ENCODE data around the gene STARD6. TPM values are rescaled to one million over a fixed set of nuclear protein-coding genes. Genes with fewer than 3 reads are reported as not detected.

Gene STARD6
- total RNA-seq, 4 donors from 2014 or later: not detected

DNA sequence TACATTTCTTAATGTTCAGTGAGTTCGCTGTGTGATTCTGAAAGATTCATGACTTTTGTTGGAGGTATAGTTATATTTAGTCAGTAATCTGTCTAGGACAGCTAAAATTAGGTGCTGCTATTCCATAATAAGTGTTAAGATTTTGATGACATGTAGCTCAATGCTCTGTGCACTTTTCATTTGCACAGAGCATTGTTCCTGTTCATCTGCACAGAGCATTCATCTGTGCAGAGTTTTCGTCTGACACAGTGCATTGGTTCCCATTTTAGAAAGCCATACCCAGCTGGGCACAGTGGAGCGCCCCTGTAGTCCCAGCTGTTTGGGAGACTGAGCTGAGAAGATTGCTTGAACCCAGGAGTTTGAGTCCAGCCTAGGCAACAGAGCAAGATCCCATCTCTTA is 79.8 kb downstream of the STARD6 start:
- TF ChIP-seq, protein P1, sequence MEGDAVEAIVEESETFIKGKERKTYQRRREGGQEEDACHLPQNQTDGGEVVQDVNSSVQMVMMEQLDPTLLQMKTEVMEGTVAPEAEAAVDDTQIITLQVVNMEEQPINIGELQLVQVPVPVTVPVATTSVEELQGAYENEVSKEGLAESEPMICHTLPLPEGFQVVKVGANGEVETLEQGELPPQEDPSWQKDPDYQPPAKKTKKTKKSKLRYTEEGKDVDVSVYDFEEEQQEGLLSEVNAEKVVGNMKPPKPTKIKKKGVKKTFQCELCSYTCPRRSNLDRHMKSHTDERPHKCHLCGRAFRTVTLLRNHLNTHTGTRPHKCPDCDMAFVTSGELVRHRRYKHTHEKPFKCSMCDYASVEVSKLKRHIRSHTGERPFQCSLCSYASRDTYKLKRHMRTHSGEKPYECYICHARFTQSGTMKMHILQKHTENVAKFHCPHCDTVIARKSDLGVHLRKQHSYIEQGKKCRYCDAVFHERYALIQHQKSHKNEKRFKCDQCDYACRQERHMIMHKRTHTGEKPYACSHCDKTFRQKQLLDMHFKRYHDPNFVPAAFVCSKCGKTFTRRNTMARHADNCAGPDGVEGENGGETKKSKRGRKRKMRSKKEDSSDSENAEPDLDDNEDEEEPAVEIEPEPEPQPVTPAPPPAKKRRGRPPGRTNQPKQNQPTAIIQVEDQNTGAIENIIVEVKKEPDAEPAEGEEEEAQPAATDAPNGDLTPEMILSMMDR (IDR thresholded peaks at IDR 0.05; ENCODE audit: low read depth): no peak

Small RNA genes lying within 50 kb of the gene (small RNA-seq; reads per million reads assigned to genes)
- not detected for gene SNRPGP2

Other genes with a start within 250 kb of the STARD6 start
- gene MBD2, start 133.2 kb downstream of the STARD6 start, total RNA-seq: 10 to 100 TPM; 53.5 to 79.7 (median 63.5) TPM
- gene POLI, start 88.3 kb downstream of the STARD6 start, total RNA-seq: 10 to 100 TPM; 46.1 to 74.0 (median 54.6) TPM
- 1 to 10 TPM; 2.1 to 3.9 (median 2.7) TPM for gene C18orf54, start within 50 bp of the STARD6 start, total RNA-seq
- not detected for gene DYNAP, start 233.4 kb upstream of the STARD6 start, total RNA-seq

Measured in subcutaneous adipose tissue (tissue), 4 donors.